Suprapubic skin (tissue), 3 donors: ENCODE data around the gene BPI.

Experiments used
- POLR2A ChIP-seq, 2 donors: fragments of 450-650 bp; IDR thresholded peaks; one replicate each; pipeline ENCODE4 v1.6.1; 2017; ENCODE audit warnings: antibody characterized with exemption in 2 of 2, mild to moderate bottlenecking in 2 of 2, moderate library complexity in 2 of 2
- TF ChIP-seq, protein P1 (sequence below), 2 donors: fragments of 200-600 bp in 1 of 2; fragments of 450-650 bp in 1 of 2; sonication (generic) in 1 of 2; IDR thresholded peaks; one replicate each; pipeline ENCODE4 v1.5.1; 2016 to 2019; ENCODE audit warnings: antibody characterized with exemption in 2 of 2, mild to moderate bottlenecking in 1 of 2, moderate library complexity in 1 of 2

DNA sequence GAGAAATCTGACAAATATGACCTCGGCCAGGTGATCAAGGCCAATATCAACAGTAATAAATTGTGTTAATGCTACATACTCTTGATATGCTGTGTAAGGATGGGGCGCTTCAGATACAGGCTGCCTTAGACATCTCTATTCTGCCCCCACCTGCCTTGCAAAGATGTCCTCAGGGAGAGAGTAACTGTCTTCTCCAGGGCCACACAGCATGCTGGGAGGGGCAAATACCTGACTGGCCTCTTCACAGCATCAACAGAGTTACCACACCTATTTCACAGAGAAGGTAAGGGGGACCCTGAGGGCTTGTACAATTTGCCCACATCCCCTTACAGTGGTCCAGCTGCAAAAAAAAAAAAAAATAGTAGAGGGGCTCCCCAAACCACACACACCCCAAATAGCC, 26.3 kb upstream of the BPI start:
- TF ChIP-seq, protein P1, sequence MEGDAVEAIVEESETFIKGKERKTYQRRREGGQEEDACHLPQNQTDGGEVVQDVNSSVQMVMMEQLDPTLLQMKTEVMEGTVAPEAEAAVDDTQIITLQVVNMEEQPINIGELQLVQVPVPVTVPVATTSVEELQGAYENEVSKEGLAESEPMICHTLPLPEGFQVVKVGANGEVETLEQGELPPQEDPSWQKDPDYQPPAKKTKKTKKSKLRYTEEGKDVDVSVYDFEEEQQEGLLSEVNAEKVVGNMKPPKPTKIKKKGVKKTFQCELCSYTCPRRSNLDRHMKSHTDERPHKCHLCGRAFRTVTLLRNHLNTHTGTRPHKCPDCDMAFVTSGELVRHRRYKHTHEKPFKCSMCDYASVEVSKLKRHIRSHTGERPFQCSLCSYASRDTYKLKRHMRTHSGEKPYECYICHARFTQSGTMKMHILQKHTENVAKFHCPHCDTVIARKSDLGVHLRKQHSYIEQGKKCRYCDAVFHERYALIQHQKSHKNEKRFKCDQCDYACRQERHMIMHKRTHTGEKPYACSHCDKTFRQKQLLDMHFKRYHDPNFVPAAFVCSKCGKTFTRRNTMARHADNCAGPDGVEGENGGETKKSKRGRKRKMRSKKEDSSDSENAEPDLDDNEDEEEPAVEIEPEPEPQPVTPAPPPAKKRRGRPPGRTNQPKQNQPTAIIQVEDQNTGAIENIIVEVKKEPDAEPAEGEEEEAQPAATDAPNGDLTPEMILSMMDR (IDR thresholded peaks at IDR 0.05), result no peak
- TF ChIP-seq POLR2A (IDR thresholded peaks at IDR 0.05), result no peak
